GM23338 (cell line): ENCODE data around the gene MAOA. TPM values are rescaled to one million over a fixed set of nuclear protein-coding genes. Genes with fewer than 3 reads are reported as not detected.

Experiments
- ATAC-seq: fragments of 200-7000 bp; cut with Tn5 transposase; 3 replicates; pipeline ENCODE4 v1.9.1; 2020
- DNase-seq: peaks from one replicate; pipeline ENCODE4 v3.0.0-alpha.2; 2015; ENCODE audit warnings: low spot score
- H2AFZ ChIP-seq: fragments of 200-600 bp; sonication (generic); 2 replicates; pipeline ENCODE4 v1.8.0; 2016; ENCODE audit warnings: antibody characterized with exemption, mild to moderate bottlenecking, moderate library complexity
- H3F3A ChIP-seq: fragments of 200-600 bp; sonication (generic); replicated peaks from 2 replicates; pipeline ENCODE4 v1.8.0; 2017; ENCODE audit warnings: antibody characterized with exemption, mixed run types, low read depth
- H3K27ac ChIP-seq: fragments of 200-600 bp; sonication (generic); 2 replicates; pipeline ENCODE4 v1.6.1; 2016; ENCODE audit warnings: low read depth
- H3K27me3 ChIP-seq: fragments of 200-600 bp; sonication (generic); 2 replicates; pipeline ENCODE4 v1.8.0; 2016; ENCODE audit warnings: mild to moderate bottlenecking, mixed run types, moderate library complexity; ENCODE audit not compliant: insufficient read depth
- H3K36me3 ChIP-seq: fragments of 200-600 bp; sonication (generic); 2 replicates; pipeline ENCODE4 v1.8.0; 2016; ENCODE audit warnings: mild to moderate bottlenecking; ENCODE audit not compliant: insufficient read depth
- H3K4me1 ChIP-seq: fragments of 200-600 bp; sonication (generic); 2 replicates; pipeline ENCODE4 v1.8.0; 2016; ENCODE audit warnings: mild to moderate bottlenecking, moderate library complexity; ENCODE audit not compliant: insufficient read depth
- H3K4me2 ChIP-seq: fragments of 200-600 bp; sonication (generic); 2 replicates; pipeline ENCODE4 v1.7.1; 2017; ENCODE audit warnings: mixed run types
- H3K4me3 ChIP-seq: fragments of 200-600 bp; sonication (generic); 2 replicates; pipeline ENCODE4 v1.6.1; 2016; ENCODE audit warnings: mixed run types
- H3K79me2 ChIP-seq: fragments of 200-600 bp; sonication (generic); replicated peaks from 2 replicates; pipeline ENCODE4 v1.8.0; 2017; ENCODE audit warnings: mild to moderate bottlenecking; ENCODE audit not compliant: insufficient read depth
- H3K9me2 ChIP-seq: fragments of 200-600 bp; sonication (generic); 2 replicates; pipeline ENCODE4 v1.8.0; 2017; ENCODE audit not compliant: insufficient read depth
- H4K20me1 ChIP-seq: fragments of 200-600 bp; sonication (generic); replicated peaks from 2 replicates; pipeline ENCODE4 v1.8.0; 2017; ENCODE audit warnings: mild to moderate bottlenecking; ENCODE audit not compliant: insufficient read depth
- H3K27ac Mint-ChIP-seq: 2 replicates; pipeline ENCODE4 v1.8.0; 2020; ENCODE audit warnings: inconsistent platforms, mild to moderate bottlenecking, moderate library complexity, mixed read lengths
- H3K27me3 Mint-ChIP-seq: 3 replicates; pipeline ENCODE4 v1.8.0; 2022; ENCODE audit warnings: low read depth, mild to moderate bottlenecking, moderate library complexity, mixed read lengths, inconsistent platforms; ENCODE audit not compliant: insufficient read depth, poor library complexity
- H3K36me3 Mint-ChIP-seq: 3 replicates; pipeline ENCODE4 v1.8.0; 2021; ENCODE audit warnings: low read depth, mild to moderate bottlenecking, inconsistent platforms, moderate library complexity, mixed read lengths
- H3K4me1 Mint-ChIP-seq: 3 replicates; pipeline ENCODE4 v1.8.0; 2020; ENCODE audit warnings: mild to moderate bottlenecking, inconsistent platforms, mixed read lengths
- H3K4me3 Mint-ChIP-seq: 3 replicates; pipeline ENCODE4 v1.8.0; 2021; ENCODE audit warnings: moderate library complexity, mild to moderate bottlenecking, inconsistent platforms, mixed read lengths
- H3K9me3 Mint-ChIP-seq: 3 replicates; pipeline ENCODE4 v1.8.0; 2020; ENCODE audit warnings: moderate library complexity, mild to moderate bottlenecking, inconsistent platforms, mixed read lengths
- POLR2AphosphoS5 ChIP-seq: IDR thresholded peaks from 2 replicates; pipeline ENCODE4 v1.6.1; 2016; ENCODE audit warnings: antibody characterized with exemption, low read depth
- STAT1 ChIP-seq: IDR thresholded peaks from one replicate; pipeline ENCODE4 v1.6.1; 2016; ENCODE audit warnings: antibody characterized with exemption; ENCODE audit not compliant: unreplicated experiment
- ZNF114 ChIP-seq: fragments of 250-450 bp; sonication (Bioruptor Pico); IDR thresholded peaks from 2 replicates; pipeline ENCODE4 v1.5.0; 2020; ENCODE audit warnings: mild to moderate bottlenecking, moderate library complexity
- ZNF331 ChIP-seq: fragments of 250-450 bp; sonication (Bioruptor Pico); IDR thresholded peaks from 2 replicates; pipeline ENCODE4 v1.5.0; 2020; ENCODE audit warnings: low read depth, mild to moderate bottlenecking, moderate library complexity
- ZNF462 ChIP-seq: fragments of 250-450 bp; sonication (Bioruptor Pico); IDR thresholded peaks from 2 replicates; pipeline ENCODE4 v1.5.0; 2020; ENCODE audit warnings: mild to moderate bottlenecking, moderate library complexity
- polyA plus RNA-seq: library from polyadenylated mRNA; unstranded; fragments of >200 nt; fragmentation: Nextera tagmentation; extraction: Ambion mirVana; gene quantifications from 2 replicates; pipeline ENCODE4 v1.2.1, GENCODE V29; 2016
- total RNA-seq: library from RNA; depleted of rRNA; stranded (reverse); fragments of >200 nt; shearing (Covaris generic); gene quantifications from 2 replicates; pipeline ENCODE4 v1.2.3, GENCODE V29; 2014

MAOA gene
- total and polyA plus RNA-seq, 2 experiments from 2014 or later, result 3.2 to 5.2 TPM

DNA sequence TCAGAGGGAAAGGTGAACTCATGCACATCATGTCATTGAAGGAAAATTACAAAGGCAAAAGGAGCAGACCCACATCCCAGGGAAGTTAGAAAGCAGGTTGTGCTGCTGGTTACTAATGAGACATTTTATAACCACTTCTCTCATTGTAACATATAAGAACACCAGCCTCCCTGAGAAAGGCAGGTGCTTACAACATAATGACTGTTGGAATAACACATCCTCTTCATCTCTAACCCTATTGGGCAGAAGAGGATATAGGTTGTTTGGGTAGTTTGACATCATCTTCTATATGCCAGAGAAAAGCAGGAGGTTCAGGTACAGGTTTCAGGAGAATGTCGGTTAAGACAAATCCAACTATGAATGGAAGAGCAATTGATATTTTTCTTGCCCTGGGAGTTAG is 77.6 kb downstream of the MAOA start (continued):
- TF ChIP-seq ZNF462, result no peak
- TF ChIP-seq ZNF114, result no peak

DNA sequence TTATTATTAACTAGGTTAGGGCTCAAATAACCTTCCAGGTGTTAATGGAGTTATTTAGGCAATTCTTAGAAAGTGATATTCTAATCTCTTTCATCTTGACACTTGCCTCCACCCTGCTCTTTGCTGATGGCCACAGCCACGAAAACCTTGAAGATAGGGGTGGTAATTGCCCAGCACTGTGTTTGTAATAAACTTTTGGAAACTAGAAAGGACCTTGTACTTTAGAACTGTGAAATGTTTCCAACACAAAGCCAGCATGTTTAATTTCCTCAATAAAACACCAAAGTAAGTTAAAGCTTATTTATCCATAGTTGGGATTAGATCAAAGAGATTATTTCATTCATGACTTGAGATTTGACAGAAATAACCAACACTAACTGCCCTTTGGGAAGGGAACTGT is 78.3 kb downstream of the MAOA start:
- H3K9me3 Mint-ChIP-seq, result no peaks in the 10 kb centered on the region
- no peaks in the 10 kb centered on the region for H3K79me2 ChIP-seq
- no peak overlapping the region for H3K27ac ChIP-seq
- H3K4me1 ChIP-seq, result peaks cover 9% of the 10 kb centered on the region; the same call in 1 of the 2 replicates
- H3K36me3 Mint-ChIP-seq, result no peaks in the 10 kb centered on the region
- H2AFZ ChIP-seq, result no peak overlapping the region
- H3K4me2 ChIP-seq, result no peak overlapping the region
- no peak overlapping the region for H3K4me3 Mint-ChIP-seq
- H3K27ac Mint-ChIP-seq, result no peak overlapping the region
- H3K27me3 ChIP-seq, result no peaks in the 10 kb centered on the region
- ATAC-seq (no peak), DNase-seq (no peak)
- H3K36me3 ChIP-seq, result no peaks in the 10 kb centered on the region
- H3K4me3 ChIP-seq, result no peak overlapping the region
- H3K4me1 Mint-ChIP-seq, result peaks cover 8% of the 10 kb centered on the region; the same call in 2 of the 3 replicates
- H3K9me2 ChIP-seq, result no peaks in the 10 kb centered on the region
- no peaks in the 10 kb centered on the region for H3F3A ChIP-seq
- H3K27me3 Mint-ChIP-seq, result peaks cover 1% of the 10 kb centered on the region
- no peak for TF ChIP-seq STAT1
- no peaks in the 10 kb centered on the region for H4K20me1 ChIP-seq

DNA sequence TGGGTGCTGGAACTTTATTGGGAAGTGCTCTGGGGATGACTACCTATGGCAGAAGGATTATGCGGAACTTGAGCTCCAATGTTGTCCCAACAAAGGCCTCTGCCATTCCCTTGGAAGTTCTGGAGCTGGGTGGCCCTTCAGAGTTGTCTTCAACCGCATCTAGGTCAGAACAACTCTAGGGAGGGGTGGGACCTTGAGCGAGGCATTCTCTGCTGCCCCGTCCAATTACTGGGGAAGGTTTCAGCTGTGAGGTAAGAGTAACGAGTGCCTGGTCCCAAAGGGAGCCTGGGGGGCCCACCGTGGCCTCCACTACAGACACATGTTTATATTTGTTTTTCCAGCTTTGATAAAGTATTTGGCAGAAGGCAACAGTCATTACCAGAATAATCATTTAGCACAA is 79.4 kb downstream of the MAOA start:
- H3K79me2 ChIP-seq, result no peaks in the 10 kb centered on the region
- Mint-ChIP-seq H3K9me3 (no peaks in the 10 kb centered on the region), H3K27ac (no peak overlapping the region), H3K36me3 (no peaks in the 10 kb centered on the region), H3K4me3 (no peak overlapping the region), H3K4me1 (peaks cover 8% of the 10 kb centered on the region; the same call in 2 of the 3 replicates), H3K27me3 (peaks cover 1% of the 10 kb centered on the region)
- H3K4me3 ChIP-seq, result no peak overlapping the region
- H3K4me2 ChIP-seq, result no peak overlapping the region
- no peaks in the 10 kb centered on the region for H4K20me1 ChIP-seq
- H3K4me1 ChIP-seq, result peaks cover 9% of the 10 kb centered on the region; the same call in 1 of the 2 replicates
- H3K36me3 ChIP-seq, result no peaks in the 10 kb centered on the region
- no peaks in the 10 kb centered on the region for H3K27me3 ChIP-seq
- H2AFZ ChIP-seq, result no peak overlapping the region
- no peaks in the 10 kb centered on the region for H3K9me2 ChIP-seq
- H3K27ac ChIP-seq, result no peak overlapping the region
- DNase-seq (no peak), ATAC-seq (no peak)
- H3F3A ChIP-seq, result no peaks in the 10 kb centered on the region
- TF ChIP-seq POLR2AphosphoS5 (no peak), ZNF462 (no peak), ZNF331 (CRISPR knock-in tag) (no peak)
